Ascending aorta (tissue), 2 donors: ENCODE data around the gene RNF32. TPM values are rescaled to one million over a fixed set of nuclear protein-coding genes. Genes with fewer than 3 reads are reported as not detected.

Source experiments
- DNase-seq, 2 donors: peaks; one replicate each; pipeline ENCODE4 v3.0.0-alpha.2; 2019; ENCODE audit warnings: low spot score in 2 of 2
- H3K27ac ChIP-seq, 2 donors: fragments of 200-600 bp; sonication (generic); one replicate each; pipeline ENCODE4 v1.5.1; 2016 to 2017; ENCODE audit warnings: mild to moderate bottlenecking in 1 of 2
- H3K27me3 ChIP-seq: fragments of 200-600 bp; sonication (generic); one replicate; pipeline ENCODE4 v1.5.1; 2017
- H3K36me3 ChIP-seq, 2 donors: fragments of 200-600 bp; sonication (generic); one replicate each; pipeline ENCODE4 v1.5.1; 2016
- H3K4me1 ChIP-seq, 2 donors: fragments of 200-600 bp; sonication (generic); one replicate each; pipeline ENCODE4 v1.5.1; 2016 to 2017; ENCODE audit warnings: mild to moderate bottlenecking in 1 of 2
- H3K4me3 ChIP-seq, 2 donors: fragments of 200-600 bp; sonication (generic); one replicate each; pipeline ENCODE4 v1.5.1; 2016 to 2017; ENCODE audit warnings: mild to moderate bottlenecking in 1 of 2
- H3K9me3 ChIP-seq, 2 donors: fragments of 200-600 bp; sonication (generic); one replicate each; pipeline ENCODE4 v1.5.1; 2016
- CTCF ChIP-seq, 3 experiments: fragments of 200-600 bp in 2 of 3; fragments of 450-650 bp in 1 of 3; sonication (generic) in 2 of 3; IDR thresholded peaks; one replicate each; pipeline ENCODE4 v1.5.1; 2016 to 2019; ENCODE audit warnings: antibody characterized with exemption in 3 of 3, mild to moderate bottlenecking in 1 of 3, moderate library complexity in 1 of 3
- intact Hi-C: fragments of 100-400 bp; cut with DNase I; formaldehyde crosslinking; loops from one replicate; pipeline ENCODE4 v1.15.1; 2023
- total RNA-seq: library from RNA; depleted of rRNA; stranded (reverse); fragments of >200 nt; gene quantifications from one replicate; pipeline ENCODE4 v1.1.0, GENCODE V29; 2016

RNF32 gene
- total RNA-seq, 1 donor from 2014 or later, result 0.32 TPM

DNA sequence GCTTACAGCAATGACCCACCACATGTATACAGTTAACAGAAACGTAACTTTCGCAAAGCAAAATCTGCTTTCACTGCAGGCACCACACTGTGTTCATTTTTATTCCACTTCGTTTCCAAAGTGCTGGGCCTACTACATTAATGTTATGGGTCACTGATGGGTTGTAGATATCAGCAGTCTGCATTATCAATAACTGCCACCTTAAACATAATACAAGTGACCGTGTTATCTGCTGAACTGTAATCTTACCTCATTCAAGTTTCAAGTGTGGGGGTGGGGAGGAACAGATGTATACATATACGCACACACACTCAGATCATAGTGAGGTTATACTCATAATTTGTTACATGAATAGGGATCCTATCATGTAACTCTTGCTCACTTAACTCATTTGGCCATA, 21.1 kb downstream of the RNF32 start:
- Histone ChIP-seq H3K4me1 (no peaks in the 10 kb centered on the region), H3K27ac (no peak overlapping the region), H3K36me3 (no peaks in the 10 kb centered on the region), H3K9me3 (no peaks in the 10 kb centered on the region), H3K4me3 (no peak overlapping the region), H3K27me3 (no peaks in the 10 kb centered on the region)
- intact Hi-C loops, result no loop called here
- TF ChIP-seq CTCF (IDR thresholded peaks at IDR 0.05), result no peak
- no peak for DNase-seq

- no peaks in the 10 kb centered on the region for H3K27me3 ChIP-seq
- H3K36me3 ChIP-seq, result no peaks in the 10 kb centered on the region
- no peak overlapping the region for H3K27ac ChIP-seq
- no peak for DNase-seq
- H3K9me3 ChIP-seq, result no peaks in the 10 kb centered on the region
- TF ChIP-seq CTCF (IDR thresholded peaks at IDR 0.05), result no peak
- no peak overlapping the region for H3K4me3 ChIP-seq
- no peaks in the 10 kb centered on the region for H3K4me1 ChIP-seq
- intact Hi-C loops, result no loop called here
These were observed 21.7 kb downstream of the RNF32 start for GRCh38 chr7:156662277-156662676.

DNA sequence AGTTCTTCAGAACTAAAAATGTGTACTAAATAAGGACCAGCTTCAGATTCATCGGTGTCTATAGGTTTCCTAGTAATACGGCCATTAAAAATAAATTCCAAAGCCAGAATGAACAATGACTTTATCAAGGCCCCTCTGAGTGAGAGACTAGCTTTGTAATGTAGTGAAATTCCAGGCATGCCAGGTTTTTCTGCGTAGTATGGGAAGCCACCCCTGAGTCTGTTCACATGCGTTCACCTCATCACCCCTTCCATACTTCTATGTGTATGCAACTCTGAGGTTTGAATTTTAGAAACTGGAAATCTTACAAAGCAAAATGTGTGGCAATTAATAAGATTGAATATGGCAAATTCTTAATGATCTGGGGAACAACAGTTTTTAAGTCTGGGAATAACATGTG, 24.5 kb downstream of the RNF32 start:
- Histone ChIP-seq H3K27ac (no peak overlapping the region), H3K4me1 (no peaks in the 10 kb centered on the region), H3K36me3 (no peaks in the 10 kb centered on the region), H3K9me3 (no peaks in the 10 kb centered on the region), H3K27me3 (no peaks in the 10 kb centered on the region), H3K4me3 (no peak overlapping the region)
- no peak for DNase-seq
- intact Hi-C loops, result no loop called here
- no peak for TF ChIP-seq CTCF (IDR thresholded peaks at IDR 0.05)

DNA sequence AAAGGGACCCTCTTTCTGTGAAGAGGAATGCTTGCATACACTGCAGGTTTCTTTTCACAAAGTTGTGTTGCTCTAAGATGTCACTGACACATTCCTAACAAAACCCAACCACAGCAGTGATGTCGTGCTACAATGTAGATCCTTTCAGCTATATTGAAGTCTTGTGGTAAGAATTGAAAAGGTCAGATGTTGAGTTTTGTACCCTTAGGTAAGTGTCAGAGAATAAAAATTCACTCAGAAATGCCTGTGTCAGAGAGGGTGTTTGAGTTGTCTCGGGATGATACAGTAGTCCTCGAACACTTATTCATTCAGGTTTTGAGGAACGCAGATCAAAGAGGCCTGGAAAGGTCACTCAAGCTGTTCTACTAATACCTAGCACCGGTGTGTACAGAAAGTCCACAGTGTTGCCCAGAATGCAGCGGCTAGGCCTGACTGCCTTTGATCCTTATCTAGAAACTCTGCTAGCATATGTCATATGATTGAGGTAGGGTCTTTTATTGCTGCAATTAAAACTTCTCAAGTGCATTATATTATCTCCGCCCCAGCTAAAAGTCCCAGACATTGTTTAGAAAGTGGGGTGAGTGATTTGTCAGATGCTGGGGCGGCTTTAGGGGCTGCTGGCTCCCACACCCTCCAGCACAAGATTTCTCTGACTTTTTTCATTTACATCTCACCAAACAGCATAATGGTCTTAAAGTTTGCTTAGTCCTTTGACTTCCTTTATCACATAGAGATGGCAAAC, 26.0 kb downstream of the RNF32 start:
- H3K4me3 ChIP-seq, result no peak overlapping the region
- no peaks in the 10 kb centered on the region for H3K36me3 ChIP-seq
- no peak for TF ChIP-seq CTCF (IDR thresholded peaks at IDR 0.05)
- no peak overlapping the region for H3K27ac ChIP-seq
- no peaks in the 10 kb centered on the region for H3K4me1 ChIP-seq
- H3K9me3 ChIP-seq, result no peaks in the 10 kb centered on the region
- H3K27me3 ChIP-seq, result no peaks in the 10 kb centered on the region
- intact Hi-C loops, result no loop called here
- no peak for DNase-seq

DNA sequence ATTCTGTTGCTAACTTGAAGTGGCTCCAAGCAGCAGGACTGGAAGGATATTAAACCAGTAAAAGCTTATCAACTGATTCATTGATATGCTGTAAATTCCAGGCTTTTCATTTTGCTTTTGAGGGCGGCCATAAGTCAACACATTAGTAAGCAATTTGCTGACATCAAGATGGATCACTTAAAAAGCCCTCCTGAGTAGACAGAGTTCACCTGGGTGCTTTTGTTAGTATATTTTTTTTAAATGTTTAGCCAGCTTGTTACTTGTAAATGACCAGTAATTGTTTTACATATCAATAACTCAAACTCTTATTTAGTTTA, 26.5 kb downstream of the RNF32 start:
- intact Hi-C loops, result no loop called here
- no peak for TF ChIP-seq CTCF (IDR thresholded peaks at IDR 0.05)
- H3K27ac ChIP-seq, result no peak overlapping the region
- no peaks in the 10 kb centered on the region for H3K27me3 ChIP-seq
- H3K9me3 ChIP-seq, result no peaks in the 10 kb centered on the region
- no peaks in the 10 kb centered on the region for H3K4me1 ChIP-seq
- no peak for DNase-seq
- no peaks in the 10 kb centered on the region for H3K36me3 ChIP-seq
- no peak overlapping the region for H3K4me3 ChIP-seq
